ENCODE data around the gene STX16. TPM values are rescaled to one million over a fixed set of nuclear protein-coding genes. Genes with fewer than 3 reads are reported as not detected.

Gene STX16
- total and polyA plus RNA-seq, 2 of the 13 experiments (the other 11 are each of a cell fraction or from before 2014, with no cell fraction given), result 28.0 to 72.7 TPM

DNA sequence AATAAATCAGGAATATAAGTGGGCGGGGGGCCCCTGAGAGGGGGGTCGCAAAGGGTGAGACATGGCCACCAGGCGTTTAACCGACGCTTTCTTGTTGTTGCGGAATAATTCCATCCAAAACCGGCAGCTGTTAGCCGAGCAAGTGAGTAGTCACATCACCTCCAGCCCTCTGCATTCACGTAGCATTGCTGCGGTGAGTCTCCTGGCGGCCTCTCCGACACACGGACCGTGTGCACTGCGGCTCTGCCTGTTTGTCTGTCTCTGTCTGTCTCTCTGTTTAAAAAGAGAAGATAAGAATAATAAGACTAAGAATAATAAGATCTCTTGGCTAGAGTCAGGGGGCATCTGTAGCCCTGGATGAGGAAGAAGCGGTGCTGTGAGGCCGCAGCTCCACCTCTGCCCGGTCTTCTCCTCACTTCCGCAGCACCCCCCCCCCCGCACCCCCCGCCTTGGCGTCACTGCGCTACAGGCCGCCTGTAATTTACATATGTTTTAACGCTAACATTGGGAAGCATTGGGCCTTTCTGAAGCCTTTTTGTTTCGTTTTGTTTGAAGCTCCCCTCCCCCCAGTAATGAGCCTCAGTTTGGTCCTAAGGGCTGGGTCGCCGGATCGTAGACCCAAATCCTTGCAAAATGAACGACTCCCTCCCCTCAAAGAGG is 993 bp downstream of the STX16 start (continued):
- TF ChIP-seq KLF11 (CRISPR knock-in tag; IDR thresholded peaks at IDR 0.05) (no peak), FOXO1 (CRISPR knock-in tag; IDR thresholded peaks at IDR 0.05) (no peak), SOX6 (IDR thresholded peaks at IDR 0.05) (no peak), SOX6 (CRISPR knock-in tag; IDR thresholded peaks at IDR 0.05) (no peak), ZC3H4 (CRISPR knock-in tag; IDR thresholded peaks at IDR 0.05; ENCODE audit: borderline replicate concordance) (no peak), DZIP1 (CRISPR knock-in tag; IDR thresholded peaks at IDR 0.05) (no peak), GTF3A (CRISPR knock-in tag; conservative IDR thresholded peaks at IDR 0.05) (no peak), SIX1 (CRISPR knock-in tag; IDR thresholded peaks at IDR 0.05; ENCODE audit: borderline replicate concordance) (no peak), HMGA1 (CRISPR knock-in tag; conservative IDR thresholded peaks at IDR 0.05) (no peak), IRF9 (CRISPR knock-in tag; IDR thresholded peaks at IDR 0.05; ENCODE audit: borderline replicate concordance) (no peak; the same call in 1 of the 2 replicates), TCF7L2 (IDR thresholded peaks at IDR 0.05; ENCODE audit: low read depth, low read length) (no peak), ZNF205 (CRISPR knock-in tag; IDR thresholded peaks at IDR 0.05) (no peak), ZNF879 (CRISPR knock-in tag; IDR thresholded peaks at IDR 0.05) (no peak), E2F1 (CRISPR knock-in tag; IDR thresholded peaks at IDR 0.05) (no peak), ZNF749 (CRISPR knock-in tag; IDR thresholded peaks at IDR 0.05; ENCODE audit: borderline replicate concordance) (no peak), NFE2L1 (CRISPR knock-in tag; IDR thresholded peaks at IDR 0.05; ENCODE audit: borderline replicate concordance) (no peak), ZMYM3 (CRISPR knock-in tag; IDR thresholded peaks at IDR 0.05) (no peak), ZFP36 (IDR thresholded peaks at IDR 0.05; ENCODE audit: borderline replicate concordance, low read depth, low read length, partially characterized antibody) (no peak)
- TF ChIP-seq, protein P1, sequence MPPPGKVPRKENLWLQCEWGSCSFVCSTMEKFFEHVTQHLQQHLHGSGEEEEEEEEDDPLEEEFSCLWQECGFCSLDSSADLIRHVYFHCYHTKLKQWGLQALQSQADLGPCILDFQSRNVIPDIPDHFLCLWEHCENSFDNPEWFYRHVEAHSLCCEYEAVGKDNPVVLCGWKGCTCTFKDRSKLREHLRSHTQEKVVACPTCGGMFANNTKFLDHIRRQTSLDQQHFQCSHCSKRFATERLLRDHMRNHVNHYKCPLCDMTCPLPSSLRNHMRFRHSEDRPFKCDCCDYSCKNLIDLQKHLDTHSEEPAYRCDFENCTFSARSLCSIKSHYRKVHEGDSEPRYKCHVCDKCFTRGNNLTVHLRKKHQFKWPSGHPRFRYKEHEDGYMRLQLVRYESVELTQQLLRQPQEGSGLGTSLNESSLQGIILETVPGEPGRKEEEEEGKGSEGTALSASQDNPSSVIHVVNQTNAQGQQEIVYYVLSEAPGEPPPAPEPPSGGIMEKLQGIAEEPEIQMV (CRISPR knock-in tag; IDR thresholded peaks at IDR 0.05; ENCODE audit: low read depth), result no peak
- TF ChIP-seq, protein P2, sequence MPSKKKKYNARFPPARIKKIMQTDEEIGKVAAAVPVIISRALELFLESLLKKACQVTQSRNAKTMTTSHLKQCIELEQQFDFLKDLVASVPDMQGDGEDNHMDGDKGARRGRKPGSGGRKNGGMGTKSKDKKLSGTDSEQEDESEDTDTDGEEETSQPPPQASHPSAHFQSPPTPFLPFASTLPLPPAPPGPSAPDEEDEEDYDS (CRISPR knock-in tag; IDR thresholded peaks at IDR 0.05), result no peak
- TF ChIP-seq, protein P3, sequence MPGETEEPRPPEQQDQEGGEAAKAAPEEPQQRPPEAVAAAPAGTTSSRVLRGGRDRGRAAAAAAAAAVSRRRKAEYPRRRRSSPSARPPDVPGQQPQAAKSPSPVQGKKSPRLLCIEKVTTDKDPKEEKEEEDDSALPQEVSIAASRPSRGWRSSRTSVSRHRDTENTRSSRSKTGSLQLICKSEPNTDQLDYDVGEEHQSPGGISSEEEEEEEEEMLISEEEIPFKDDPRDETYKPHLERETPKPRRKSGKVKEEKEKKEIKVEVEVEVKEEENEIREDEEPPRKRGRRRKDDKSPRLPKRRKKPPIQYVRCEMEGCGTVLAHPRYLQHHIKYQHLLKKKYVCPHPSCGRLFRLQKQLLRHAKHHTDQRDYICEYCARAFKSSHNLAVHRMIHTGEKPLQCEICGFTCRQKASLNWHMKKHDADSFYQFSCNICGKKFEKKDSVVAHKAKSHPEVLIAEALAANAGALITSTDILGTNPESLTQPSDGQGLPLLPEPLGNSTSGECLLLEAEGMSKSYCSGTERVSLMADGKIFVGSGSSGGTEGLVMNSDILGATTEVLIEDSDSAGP (CRISPR knock-in tag; IDR thresholded peaks at IDR 0.05; ENCODE audit: borderline replicate concordance), result no peak
